LNCaP clone FGC (cell line): ENCODE data around the gene PCGF3.

Experiments
- DNase-seq: peaks from one replicate; pipeline ENCODE4 v3.0.0-alpha.2; 2011; ENCODE audit warnings: low read depth
- H3K4me3 ChIP-seq: 2 replicates; pipeline ENCODE4 v1.5.1; 2011; ENCODE audit warnings: mild to moderate bottlenecking, low read depth, low read length, control low read depth
- CTCF ChIP-seq: IDR thresholded peaks from 2 replicates; pipeline ENCODE4 v1.5.1; 2012; ENCODE audit warnings: mild to moderate bottlenecking; ENCODE audit not compliant: control insufficient read depth, insufficient read depth; ENCODE audit errors: extremely low read depth

The PCGF3 gene

DNA sequence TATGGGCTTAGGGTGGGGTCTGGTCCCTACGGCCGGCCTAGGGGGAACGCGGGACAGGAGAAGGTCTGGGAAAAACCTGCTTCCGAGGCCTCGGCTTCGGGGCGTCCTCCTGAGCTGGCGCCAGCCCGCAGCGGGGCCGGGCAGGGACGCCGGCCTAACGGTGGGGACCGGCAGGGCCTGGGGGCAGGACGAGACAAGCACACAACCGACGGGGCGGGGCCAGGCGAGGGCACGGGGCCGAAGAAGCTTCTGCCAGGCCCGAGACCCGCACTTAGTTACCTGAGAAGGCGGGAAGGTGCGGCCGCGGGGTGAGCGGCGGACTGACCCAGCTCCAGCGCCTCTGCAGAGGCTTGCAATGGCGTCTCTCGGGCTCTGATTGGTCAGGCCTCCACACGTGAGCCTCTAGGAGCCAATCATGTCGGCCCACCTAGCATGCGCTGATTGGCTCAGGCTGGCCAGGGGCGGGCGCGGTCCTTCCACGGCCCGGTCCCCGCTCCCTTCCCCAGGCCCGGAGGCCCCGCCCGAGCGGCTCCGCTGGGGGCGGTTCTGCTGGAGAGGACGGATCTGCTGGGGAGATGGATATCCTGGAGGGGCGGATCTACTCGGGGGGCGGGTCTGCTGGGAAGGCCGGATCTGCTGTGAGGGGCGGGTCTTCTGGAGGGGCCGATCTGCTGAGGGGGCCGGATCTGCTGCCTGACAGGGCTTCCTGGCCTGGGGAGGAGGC, 76.0 kb downstream of the PCGF3 start:
- peak; percentile 96 for DNase-seq
- no peak for TF ChIP-seq CTCF

GRCh38 chr4:784401-785331, 79.0 kb downstream of the PCGF3 start:
- H3K4me3 ChIP-seq, result no peak overlapping the region
- TF ChIP-seq CTCF, result no peak
- no peak for DNase-seq

More for the DNA sequence above, 76.0 kb downstream of the PCGF3 start:
- H3K4me3 ChIP-seq, result peak overlapping the region; percentile 98

- no peak for DNase-seq
- no peak overlapping the region for H3K4me3 ChIP-seq
These were observed 79.9 kb downstream of the PCGF3 start for GRCh38 chr4:785332-786073.

GRCh38 chr4:786074-786741, 80.6 kb downstream of the PCGF3 start:
- no peak overlapping the region for H3K4me3 ChIP-seq
- no peak for TF ChIP-seq CTCF

More at GRCh38 chr4:785332-786073, 79.9 kb downstream of the PCGF3 start:
- no peak for TF ChIP-seq CTCF

DNA sequence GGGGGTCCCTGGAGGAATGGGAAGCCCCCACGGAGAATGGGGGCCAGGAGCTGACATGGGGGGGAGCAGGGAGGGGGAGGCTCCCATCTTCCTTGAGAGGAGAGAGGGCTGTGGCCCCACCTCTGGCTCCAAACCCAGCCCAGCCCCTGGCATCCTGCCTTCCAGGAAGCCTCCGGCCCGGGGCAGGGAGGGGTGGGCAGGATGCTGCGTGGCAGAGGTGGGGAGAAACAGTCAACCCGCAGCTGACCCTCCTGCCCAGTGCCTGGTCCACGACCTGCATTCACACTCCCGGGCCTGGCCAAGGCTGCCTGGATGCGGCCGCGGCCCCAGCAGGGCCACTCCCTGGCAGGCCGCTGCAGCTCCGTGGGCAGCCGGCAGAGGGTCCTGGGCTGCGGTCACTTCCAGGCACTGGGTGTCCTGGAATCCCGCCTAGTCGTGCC, 81.2 kb downstream of the PCGF3 start:
- H3K4me3 ChIP-seq, result no peak overlapping the region
- no peak for DNase-seq
- TF ChIP-seq CTCF, result no peak

More at GRCh38 chr4:786074-786741, 80.6 kb downstream of the PCGF3 start:
- DNase-seq, result no peak

GRCh38 chr4:787561-787981, 81.9 kb downstream of the PCGF3 start:
- DNase-seq, result no peak
- no peak for TF ChIP-seq CTCF

More at GRCh38 chr4:787561-787981, 81.9 kb downstream of the PCGF3 start:
- H3K4me3 ChIP-seq, result no peak overlapping the region
